ENCODE measurements around the gene ASTN2.

DNA sequence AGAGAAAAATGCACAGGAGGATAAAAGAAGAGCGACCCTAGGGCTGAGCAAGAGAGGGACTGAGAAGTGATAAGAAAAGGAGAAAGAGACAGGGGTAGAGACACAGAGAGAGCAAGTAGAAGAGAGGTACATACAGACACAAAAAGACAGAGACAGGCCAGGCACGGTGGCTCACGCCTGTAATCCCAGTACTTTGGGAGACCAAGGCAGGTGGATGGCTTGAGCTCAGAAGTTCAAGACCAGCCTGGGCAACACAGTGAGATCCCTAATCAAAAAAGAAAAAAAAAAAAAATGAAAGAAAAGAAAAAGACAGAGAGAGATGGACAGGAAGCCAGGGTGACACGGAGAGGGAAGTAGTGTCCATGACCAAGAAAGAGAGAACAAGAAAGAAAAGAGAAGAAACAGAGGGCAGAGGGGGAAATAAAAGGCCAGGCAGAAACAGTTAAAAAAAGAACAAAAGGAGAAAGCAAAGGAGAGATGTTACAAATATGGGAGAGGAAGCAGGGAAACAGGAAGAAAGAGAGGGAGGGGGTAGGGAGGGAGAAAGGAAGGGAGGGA is 937.2 kb downstream of the ASTN2 start:
- TF ChIP-seq POLR2A (IDR thresholded peaks at IDR 0.05; ENCODE audit: extremely low read depth, insufficient read length) (no peak), CTCF (IDR thresholded peaks at IDR 0.05; ENCODE audit: low read depth, low read length) (no peak), MAX (IDR thresholded peaks at IDR 0.05; ENCODE audit: low read depth, low read length) (no peak), MYC (IDR thresholded peaks at IDR 0.05; ENCODE audit: low read depth, low read length) (no peak)
